B cell (primary cell): ENCODE results near the gene DHDDS. TPM values are rescaled to one million over a fixed set of nuclear protein-coding genes. Genes with fewer than 3 reads are reported as not detected.

Experiments
- ATAC-seq: fragments of 200-7000 bp; cut with Tn5 transposase; one replicate; pipeline ENCODE4 v1.10.0; 2021; ENCODE audit warnings: low read depth, mild to moderate bottlenecking, moderate number of reproducible peaks, moderate library complexity
- CTCF ChIA-PET: fragments of 350-600 bp; sonication (Branson Sonifier 250); formaldehyde crosslinking; loops from one replicate; lab custom pipeline; 2021; ENCODE audit warnings: antibody characterized with exemption, inconsistent platforms; lab: Charles Lee
- POLR2A ChIA-PET: fragments of 350-600 bp; sonication (Branson Sonifier 250); formaldehyde crosslinking; loops from one replicate; lab custom pipeline; 2021; ENCODE audit warnings: antibody characterized with exemption; lab: Charles Lee
- DNase-seq: peaks from one replicate; pipeline ENCODE4 v3.0.0; 2013
- H2AFZ ChIP-seq: 2 replicates; pipeline ENCODE4 v1.6.1; 2012; ENCODE audit warnings: mild to moderate bottlenecking, low read depth, low read length; ENCODE audit not compliant: insufficient read depth, poor library complexity, severe bottlenecking
- H3K27ac ChIP-seq, 2 donors: 1 replicate in 1 of 2; 2 replicates in 1 of 2; pipeline ENCODE4 v1.5.1; 2012 to 2013; ENCODE audit warnings: low read length in 2 of 2, mild to moderate bottlenecking in 2 of 2, moderate library complexity in 1 of 2
- H3K27me3 ChIP-seq, 4 experiments: fragments of 200-600 bp in 1 of 4; sonication (generic) in 1 of 4; replicated peaks in 1 of 4; 1 replicate in 2 of 4; 2 replicates in 2 of 4; pipeline versions ENCODE4 v1.6.1 to v1.7.0; 2013 to 2016; ENCODE audit warnings: low read length in 3 of 4, mild to moderate bottlenecking in 2 of 4, mixed read lengths in 1 of 4, moderate library complexity in 1 of 4; ENCODE audit not compliant: insufficient read depth in 4 of 4, control insufficient read depth in 3 of 4; ENCODE audit errors: control extremely low read depth in 1 of 4
- H3K36me3 ChIP-seq, 2 experiments: replicated peaks in 1 of 2; 1 replicate in 1 of 2; 2 replicates in 1 of 2; pipeline versions ENCODE4 v1.6.1 to v1.7.1; 2013; ENCODE audit warnings: low read length in 1 of 2; ENCODE audit not compliant: insufficient read depth in 2 of 2, control insufficient read depth in 1 of 2; ENCODE audit errors: control extremely low read depth in 1 of 2, extremely low read depth in 1 of 2
- H3K4me1 ChIP-seq, 2 donors: fragments of 200-600 bp in 1 of 2; sonication (generic) in 1 of 2; 1 replicate in 1 of 2; 2 replicates in 1 of 2; pipeline versions ENCODE4 v1.5.1 to v1.6.1; 2013 to 2017; ENCODE audit warnings: low read length in 2 of 2; ENCODE audit not compliant: control insufficient read depth in 2 of 2, insufficient read depth in 2 of 2
- H3K4me2 ChIP-seq: replicated peaks from 2 replicates; pipeline ENCODE3; 2012; ENCODE audit warnings: mild to moderate bottlenecking, low read depth, low read length; ENCODE audit not compliant: poor library complexity, severe bottlenecking
- H3K4me3 ChIP-seq, 5 experiments: fragments of 200-600 bp in 1 of 5; sonication (generic) in 1 of 5; 1 replicate in 3 of 5; 2 replicates in 2 of 5; pipeline versions ENCODE4 v1.5.1 to v1.7.0; 2011 to 2016; ENCODE audit warnings: low read length in 4 of 5, mild to moderate bottlenecking in 4 of 5, low read depth in 2 of 5, control low read depth in 1 of 5, moderate library complexity in 1 of 5; ENCODE audit not compliant: insufficient read depth in 1 of 5; ENCODE audit errors: control extremely low read depth in 1 of 5, extremely low read depth in 1 of 5
- H3K79me2 ChIP-seq: fragments of 200-600 bp; sonication (generic); one replicate; pipeline ENCODE4 v1.6.0; 2016; ENCODE audit warnings: low read length; ENCODE audit not compliant: control insufficient read depth, insufficient read depth
- H3K9ac ChIP-seq: fragments of 200-600 bp; sonication (generic); 2 replicates; pipeline ENCODE4 v1.6.1; 2017; ENCODE audit warnings: mild to moderate bottlenecking, low read length, moderate library complexity
- H3K9me3 ChIP-seq, 3 donors: one replicate each; pipeline versions ENCODE4 v1.6.1 to v1.7.1; 2013; ENCODE audit warnings: low read length in 2 of 3; ENCODE audit not compliant: control insufficient read depth in 2 of 3, insufficient read depth in 1 of 3; ENCODE audit errors: control extremely low read depth in 1 of 3
- H4K20me1 ChIP-seq: 2 replicates; pipeline ENCODE4 v1.6.0; 2012; ENCODE audit warnings: mild to moderate bottlenecking, low read length; ENCODE audit not compliant: insufficient read depth, control insufficient read depth, poor library complexity, severe bottlenecking
- H3K27ac Mint-ChIP-seq: one replicate; pipeline ENCODE4 v1.8.0; 2021; ENCODE audit warnings: mixed read lengths
- H3K27me3 Mint-ChIP-seq: one replicate; pipeline ENCODE4 v1.8.0; 2021; ENCODE audit warnings: mixed read lengths
- H3K4me1 Mint-ChIP-seq: one replicate; pipeline ENCODE4 v1.8.0; 2021; ENCODE audit warnings: mixed read lengths
- H3K4me3 Mint-ChIP-seq: one replicate; pipeline ENCODE4 v1.8.0; 2021; ENCODE audit warnings: mixed read lengths
- H3K9me3 Mint-ChIP-seq: one replicate; pipeline ENCODE4 v1.8.0; 2022; ENCODE audit warnings: mixed read lengths; ENCODE audit not compliant: insufficient read depth
- EZH2 ChIP-seq: IDR thresholded peaks from 2 replicates; pipeline ENCODE4 v1.6.1; 2012; ENCODE audit warnings: borderline replicate concordance, low read depth, mild to moderate bottlenecking, moderate library complexity, low read length; ENCODE audit not compliant: insufficient read depth, poor library complexity, severe bottlenecking
- WGBS: methylation state at CpG from one replicate; pipeline ENCODE4 v1.1.5; 2013; ENCODE audit warnings: missing lambda C conversion rate; ENCODE audit not compliant: insufficient coverage; 5-methylcytosine and 5-hydroxymethylcytosine counted together
- intact Hi-C: fragments of 100-400 bp; cut with micrococcal nuclease; formaldehyde crosslinking; loops from one replicate; pipeline ENCODE4 v1.10.0; 2022
- polyA plus RNA-seq: library from polyadenylated mRNA; depleted of rRNA; stranded (reverse); fragments of >200 nt; gene quantifications from 2 replicates; pipeline ENCODE4 v1.2.3, GENCODE V29; 2012
- total RNA-seq, 2 donors: library from RNA; stranded (reverse); fragments of 120-200 nt in 1 of 2; gene quantifications; 1 replicate in 1 of 2; 2 replicates in 1 of 2; pipeline versions ENCODE4 v1.2.3 to v1.2.4, GENCODE V29; 2013 to 2022
- TF ChIP-seq, protein P1 (sequence below): fragments of 200-600 bp; IDR thresholded peaks from one replicate; pipeline ENCODE4 v1.8.0; 2022; ENCODE audit warnings: antibody characterized with exemption, mild to moderate bottlenecking

DHDDS gene
- total and polyA plus RNA-seq, 2 donors (not counting 1 experiment from before 2014, with no cell fraction given) = 20.4 to 54.2 TPM

DNA sequence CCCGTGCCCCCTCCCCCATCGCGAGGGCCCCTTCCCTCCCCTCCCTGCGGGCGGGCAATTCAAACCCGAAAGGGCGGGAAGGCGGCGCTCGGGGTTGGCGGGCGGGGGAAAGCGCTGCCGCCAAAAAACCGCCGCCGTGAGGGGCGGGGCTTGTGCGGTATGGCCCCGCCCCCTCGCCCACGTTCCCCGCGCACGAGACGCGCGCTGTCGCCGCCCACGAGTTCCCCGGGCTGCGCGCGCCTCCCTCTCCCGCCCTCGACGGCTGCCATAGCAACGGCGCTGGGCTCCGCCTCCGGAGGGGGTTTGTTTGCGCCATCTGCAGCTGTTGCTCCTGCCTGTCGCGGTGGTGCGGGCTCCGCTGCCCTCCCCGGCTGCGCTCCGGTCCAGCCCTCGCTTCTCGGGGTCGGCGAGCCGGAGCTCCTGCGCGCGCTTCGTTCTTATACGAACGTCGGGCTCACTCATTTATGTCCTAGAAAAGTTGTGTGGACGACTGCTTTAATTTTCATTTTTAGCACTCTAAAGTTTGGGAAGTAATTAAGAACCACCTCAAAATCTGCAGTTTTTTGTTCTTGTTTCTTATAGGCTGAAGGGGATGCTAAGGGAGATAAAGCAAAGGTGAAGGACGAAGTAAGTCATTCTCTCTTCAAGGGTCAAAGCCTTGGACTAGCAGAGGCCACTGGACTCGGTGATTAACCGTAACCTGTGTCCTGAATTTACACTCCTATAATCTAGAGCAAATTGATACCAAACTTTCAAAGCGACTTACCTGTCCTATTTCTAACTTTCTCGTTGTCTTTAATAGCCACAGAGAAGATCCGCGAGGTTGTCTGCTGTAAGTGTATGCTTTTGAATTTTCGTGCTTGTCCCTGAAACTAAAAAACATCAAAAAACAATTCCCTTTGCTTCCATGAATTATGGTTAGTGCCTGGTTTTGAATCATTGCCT is 41.1 kb downstream of the DHDDS start:
- Histone ChIP-seq H3K27me3 (no peaks in the 10 kb centered on the region), H3K27ac (peak overlapping the region; percentile 95 to 98), H3K79me2 (peaks cover 25% of the 10 kb centered on the region), H3K4me1 (peaks cover 35% of the 10 kb centered on the region in 2 donors), H3K4me3 (peak overlapping the region; percentile 72 to 91 (median 80)), H2AFZ (peak overlapping the region; percentile 84), H3K9me3 (no peaks in the 10 kb centered on the region), H3K36me3 (peaks cover 8 to 44% of the 10 kb centered on the region in 2 experiments), H3K9ac (peak overlapping the region; percentile 98), H3K4me2 (peak overlapping the region; percentile 96), H4K20me1 (peaks cover 72% of the 10 kb centered on the region)
- peak overlapping the region; percentile 90 for H3K4me3 Mint-ChIP-seq
- TF ChIP-seq, protein P1, sequence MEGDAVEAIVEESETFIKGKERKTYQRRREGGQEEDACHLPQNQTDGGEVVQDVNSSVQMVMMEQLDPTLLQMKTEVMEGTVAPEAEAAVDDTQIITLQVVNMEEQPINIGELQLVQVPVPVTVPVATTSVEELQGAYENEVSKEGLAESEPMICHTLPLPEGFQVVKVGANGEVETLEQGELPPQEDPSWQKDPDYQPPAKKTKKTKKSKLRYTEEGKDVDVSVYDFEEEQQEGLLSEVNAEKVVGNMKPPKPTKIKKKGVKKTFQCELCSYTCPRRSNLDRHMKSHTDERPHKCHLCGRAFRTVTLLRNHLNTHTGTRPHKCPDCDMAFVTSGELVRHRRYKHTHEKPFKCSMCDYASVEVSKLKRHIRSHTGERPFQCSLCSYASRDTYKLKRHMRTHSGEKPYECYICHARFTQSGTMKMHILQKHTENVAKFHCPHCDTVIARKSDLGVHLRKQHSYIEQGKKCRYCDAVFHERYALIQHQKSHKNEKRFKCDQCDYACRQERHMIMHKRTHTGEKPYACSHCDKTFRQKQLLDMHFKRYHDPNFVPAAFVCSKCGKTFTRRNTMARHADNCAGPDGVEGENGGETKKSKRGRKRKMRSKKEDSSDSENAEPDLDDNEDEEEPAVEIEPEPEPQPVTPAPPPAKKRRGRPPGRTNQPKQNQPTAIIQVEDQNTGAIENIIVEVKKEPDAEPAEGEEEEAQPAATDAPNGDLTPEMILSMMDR = no peak
- no peak for TF ChIP-seq EZH2
- DNase-seq = peak; percentile 98
- intact Hi-C loops = loop anchor here (1.0 to 10.0 kb wide), 11 partner anchors 27 to 432 kb away; partner anchors contain the start of genes CD52, DHDDS, GPATCH3 and PDIK1L
- H3K9me3 Mint-ChIP-seq = no peaks in the 10 kb centered on the region
- no peaks in the 10 kb centered on the region for H3K27me3 Mint-ChIP-seq
- H3K27ac Mint-ChIP-seq = peak overlapping the region; percentile 90
- WGBS = under 1% methylated on average over 59 of the region's 71 CpGs
- POLR2A ChIA-PET = interaction anchor here (0.6 to 2.8 kb wide), 4 partner anchors 27 to 158 kb away, joined by 3 to 39 read pairs (median 12); partner anchors contain the start of gene DHDDS
- H3K4me1 Mint-ChIP-seq = peaks cover 58% of the 10 kb centered on the region
- CTCF ChIA-PET = interaction anchor here (1.1 to 3.1 kb wide), 3 partner anchors 27 to 69 kb away, joined by 3 to 13 read pairs (median 5); no protein-coding TSS in a partner anchor
- peak; percentile 79 for ATAC-seq
